ENCODE measurements around the gene ZNF343.

The ZNF343 gene

GRCh38 chr20:2520617-2521016 is 11.9 kb upstream of the ZNF343 start:
- H3K4me3 ChIP-seq (ENCODE audit: low read length) = no peak overlapping the region
- TF ChIP-seq CTCF (IDR thresholded peaks at IDR 0.05; ENCODE audit: low read depth, low read length, poor library complexity, severe bottlenecking) (no peak), EZH2phosphoT487 (IDR thresholded peaks at IDR 0.05; ENCODE audit: borderline replicate concordance, low read length) (no peak)
- no peak overlapping the region for H3K4me2 ChIP-seq (ENCODE audit: low read length)
- peaks cover 10% of the 10 kb centered on the region for H3K4me1 ChIP-seq (ENCODE audit: control insufficient read depth, low read length)
- H3K9me2 ChIP-seq (replicated peaks; ENCODE audit: control insufficient read depth, low read length) = no peaks in the 10 kb centered on the region
- no peak overlapping the region for H3K27ac ChIP-seq (ENCODE audit: low read depth, low read length)
- H4K20me1 ChIP-seq (ENCODE audit: control insufficient read depth, insufficient read depth, low read depth, low read length) = no peaks in the 10 kb centered on the region
- no peaks in the 10 kb centered on the region for H3K79me2 ChIP-seq (ENCODE audit: control insufficient read depth, low read length)
- H3K36me3 ChIP-seq (ENCODE audit: control insufficient read depth, low read length) = no peaks in the 10 kb centered on the region
- no peaks in the 10 kb centered on the region for H3K9me3 ChIP-seq (ENCODE audit: control insufficient read depth, insufficient read depth, low read length)
- H3K27me3 ChIP-seq (ENCODE audit: control insufficient read depth, low read length) = peaks cover 8% of the 10 kb centered on the region; the same call in 1 of the 2 replicates
- H3F3A ChIP-seq (ENCODE audit: control insufficient read depth, insufficient read depth) = no peaks in the 10 kb centered on the region

GRCh38 chr20:2519115-2519809 is 10.5 kb upstream of the ZNF343 start:
- Histone ChIP-seq H4K20me1 (ENCODE audit: control insufficient read depth, insufficient read depth, low read depth, low read length) (no peaks in the 10 kb centered on the region), H3K4me2 (ENCODE audit: low read length) (no peak overlapping the region), H3F3A (ENCODE audit: control insufficient read depth, insufficient read depth) (no peaks in the 10 kb centered on the region), H3K9me3 (ENCODE audit: control insufficient read depth, insufficient read depth, low read length) (no peaks in the 10 kb centered on the region), H3K27ac (ENCODE audit: low read depth, low read length) (no peak overlapping the region), H3K9me2 (replicated peaks; ENCODE audit: control insufficient read depth, low read length) (no peaks in the 10 kb centered on the region), H3K79me2 (ENCODE audit: control insufficient read depth, low read length) (no peaks in the 10 kb centered on the region), H3K4me3 (ENCODE audit: low read length) (no peak overlapping the region), H3K36me3 (ENCODE audit: control insufficient read depth, low read length) (no peaks in the 10 kb centered on the region), H3K4me1 (ENCODE audit: control insufficient read depth, low read length) (peaks cover 7% of the 10 kb centered on the region), H3K27me3 (ENCODE audit: control insufficient read depth, low read length) (no peaks in the 10 kb centered on the region)
- TF ChIP-seq CTCF (IDR thresholded peaks at IDR 0.05; ENCODE audit: low read depth, low read length, poor library complexity, severe bottlenecking) (no peak), EZH2phosphoT487 (IDR thresholded peaks at IDR 0.05; ENCODE audit: borderline replicate concordance, low read length) (no peak)

GRCh38 chr20:2518558-2518957 is 9.8 kb upstream of the ZNF343 start:
- Histone ChIP-seq H3F3A (ENCODE audit: control insufficient read depth, insufficient read depth) (no peaks in the 10 kb centered on the region), H3K36me3 (ENCODE audit: control insufficient read depth, low read length) (no peaks in the 10 kb centered on the region), H3K4me1 (ENCODE audit: control insufficient read depth, low read length) (peaks cover 4% of the 10 kb centered on the region; the same call in 1 of the 2 replicates), H3K4me2 (ENCODE audit: low read length) (no peak overlapping the region), H3K9me3 (ENCODE audit: control insufficient read depth, insufficient read depth, low read length) (no peaks in the 10 kb centered on the region), H3K9me2 (replicated peaks; ENCODE audit: control insufficient read depth, low read length) (no peaks in the 10 kb centered on the region), H4K20me1 (ENCODE audit: control insufficient read depth, insufficient read depth, low read depth, low read length) (no peaks in the 10 kb centered on the region), H3K27ac (ENCODE audit: low read depth, low read length) (no peak overlapping the region), H3K27me3 (ENCODE audit: control insufficient read depth, low read length) (peaks cover 3% of the 10 kb centered on the region), H3K79me2 (ENCODE audit: control insufficient read depth, low read length) (no peaks in the 10 kb centered on the region), H3K4me3 (ENCODE audit: low read length) (no peak overlapping the region)
- TF ChIP-seq CTCF (IDR thresholded peaks at IDR 0.05; ENCODE audit: low read depth, low read length, poor library complexity, severe bottlenecking) (no peak), EZH2phosphoT487 (IDR thresholded peaks at IDR 0.05; ENCODE audit: borderline replicate concordance, low read length) (no peak)

All from DOHH2 (cell line).